OCI-LY1 (cell line): ENCODE results near the gene RELB.

Source experiments
- H2AFZ ChIP-seq: fragments of 200-600 bp; sonication (generic), shearing (Covaris generic); 2 replicates; pipeline ENCODE4 v1.6.0; 2014; ENCODE audit warnings: antibody characterized with exemption, mild to moderate bottlenecking, low read length
- H3F3A ChIP-seq: fragments of 200-600 bp; sonication (generic), shearing (Covaris generic); 2 replicates; pipeline ENCODE4 v1.6.0; 2014; ENCODE audit warnings: mild to moderate bottlenecking, antibody characterized with exemption, low read length, moderate library complexity; ENCODE audit not compliant: insufficient read depth
- H3K27ac ChIP-seq: fragments of 200-600 bp; sonication (generic); 2 replicates; pipeline ENCODE4 v1.5.1; 2014; ENCODE audit warnings: low read length, mixed run types, mild to moderate bottlenecking, low read depth; ENCODE audit not compliant: poor library complexity, severe bottlenecking
- H3K27me3 ChIP-seq: fragments of 200-600 bp; sonication (generic); 2 replicates; pipeline ENCODE4 v1.6.0; 2014; ENCODE audit warnings: antibody characterized with exemption, mild to moderate bottlenecking, low read length, moderate library complexity; ENCODE audit not compliant: insufficient read depth
- H3K36me3 ChIP-seq: fragments of 200-600 bp; sonication (generic); 2 replicates; pipeline ENCODE4 v1.6.1; 2014; ENCODE audit warnings: mild to moderate bottlenecking, antibody characterized with exemption, low read length, moderate library complexity, mixed read lengths; ENCODE audit not compliant: insufficient read depth
- H3K4me1 ChIP-seq: fragments of 200-600 bp; sonication (generic); 2 replicates; pipeline ENCODE4 v1.5.1; 2014; ENCODE audit warnings: mild to moderate bottlenecking, low read length, moderate library complexity; ENCODE audit not compliant: insufficient read depth, severe bottlenecking
- H3K4me2 ChIP-seq: fragments of 200-600 bp; sonication (generic), shearing (Covaris generic); 2 replicates; pipeline ENCODE4 v1.6.1; 2014; ENCODE audit warnings: low read length
- H3K4me3 ChIP-seq: fragments of 200-600 bp; sonication (generic); 2 replicates; pipeline ENCODE4 v1.5.1; 2014; ENCODE audit warnings: low read length, low read depth, mild to moderate bottlenecking, mixed read lengths; ENCODE audit not compliant: poor library complexity, severe bottlenecking
- H3K79me2 ChIP-seq: fragments of 200-600 bp; shearing (Covaris generic); 2 replicates; pipeline ENCODE4 v1.6.1; 2016; ENCODE audit warnings: mixed run types, low read length, mixed read lengths; ENCODE audit not compliant: insufficient read depth
- H3K9ac ChIP-seq: fragments of 200-600 bp; sonication (generic), shearing (Covaris generic); 2 replicates; pipeline ENCODE4 v1.6.1; 2014; ENCODE audit warnings: mild to moderate bottlenecking, low read length, mixed read lengths
- H3K9me2 ChIP-seq: fragments of 200-600 bp; sonication (generic), shearing (Covaris generic); 2 replicates; pipeline ENCODE4 v1.6.1; 2014; ENCODE audit warnings: low read depth, mild to moderate bottlenecking, low read length, mixed read lengths
- H3K9me3 ChIP-seq: fragments of 200-600 bp; shearing (Covaris generic); 2 replicates; pipeline ENCODE4 v1.6.1; 2014; ENCODE audit warnings: low read length, mixed read lengths
- H4K20me1 ChIP-seq: fragments of 200-600 bp; sonication (generic), shearing (Covaris generic); 2 replicates; pipeline ENCODE4 v1.6.0; 2016; ENCODE audit warnings: mild to moderate bottlenecking, low read length; ENCODE audit not compliant: insufficient read depth
- EZH2 ChIP-seq: fragments of 200-600 bp; sonication (generic), shearing (Covaris generic); IDR thresholded peaks from 2 replicates; pipeline ENCODE4 v1.8.0; 2017; ENCODE audit warnings: borderline replicate concordance, mixed run types, mild to moderate bottlenecking, antibody characterized with exemption, low read length, moderate library complexity, mixed read lengths
- TF ChIP-seq, protein P1 (sequence below): fragments of 200-600 bp; sonication (generic), shearing (Covaris generic); IDR thresholded peaks from 2 replicates; pipeline ENCODE4 v1.5.1; 2017; ENCODE audit warnings: mild to moderate bottlenecking, antibody characterized with exemption, low read length, moderate library complexity, mixed read lengths

The RELB gene

DNA sequence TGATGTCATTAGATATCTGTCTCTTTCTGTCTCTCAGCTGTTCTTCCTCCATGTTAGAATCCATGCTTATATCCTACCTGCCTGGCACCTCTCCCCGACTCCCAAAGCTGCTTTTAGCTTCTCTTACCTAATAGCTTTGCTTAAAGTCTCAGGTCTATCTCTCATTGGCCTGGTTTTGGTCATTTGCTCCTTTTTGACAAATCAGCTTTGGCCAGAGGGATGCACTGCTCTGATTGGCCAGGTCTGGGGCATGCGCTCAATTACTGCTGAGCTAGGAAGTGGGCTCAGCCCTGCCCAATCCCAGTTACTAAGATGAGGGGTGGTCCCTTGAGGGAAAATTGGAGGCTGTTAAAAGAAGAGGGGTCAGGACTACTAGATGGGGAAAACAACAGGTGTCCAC, 26.1 kb downstream of the RELB start:
- Histone ChIP-seq H3K9ac (no peak overlapping the region), H4K20me1 (no peaks in the 10 kb centered on the region), H3K79me2 (no peaks in the 10 kb centered on the region), H2AFZ (no peak overlapping the region), H3F3A (no peaks in the 10 kb centered on the region), H3K4me1 (no peaks in the 10 kb centered on the region), H3K27me3 (no peaks in the 10 kb centered on the region), H3K27ac (no peak overlapping the region), H3K4me3 (no peak overlapping the region), H3K4me2 (no peak overlapping the region), H3K9me2 (no peaks in the 10 kb centered on the region), H3K9me3 (no peaks in the 10 kb centered on the region), H3K36me3 (peaks cover 59% of the 10 kb centered on the region)
- TF ChIP-seq, protein P1, sequence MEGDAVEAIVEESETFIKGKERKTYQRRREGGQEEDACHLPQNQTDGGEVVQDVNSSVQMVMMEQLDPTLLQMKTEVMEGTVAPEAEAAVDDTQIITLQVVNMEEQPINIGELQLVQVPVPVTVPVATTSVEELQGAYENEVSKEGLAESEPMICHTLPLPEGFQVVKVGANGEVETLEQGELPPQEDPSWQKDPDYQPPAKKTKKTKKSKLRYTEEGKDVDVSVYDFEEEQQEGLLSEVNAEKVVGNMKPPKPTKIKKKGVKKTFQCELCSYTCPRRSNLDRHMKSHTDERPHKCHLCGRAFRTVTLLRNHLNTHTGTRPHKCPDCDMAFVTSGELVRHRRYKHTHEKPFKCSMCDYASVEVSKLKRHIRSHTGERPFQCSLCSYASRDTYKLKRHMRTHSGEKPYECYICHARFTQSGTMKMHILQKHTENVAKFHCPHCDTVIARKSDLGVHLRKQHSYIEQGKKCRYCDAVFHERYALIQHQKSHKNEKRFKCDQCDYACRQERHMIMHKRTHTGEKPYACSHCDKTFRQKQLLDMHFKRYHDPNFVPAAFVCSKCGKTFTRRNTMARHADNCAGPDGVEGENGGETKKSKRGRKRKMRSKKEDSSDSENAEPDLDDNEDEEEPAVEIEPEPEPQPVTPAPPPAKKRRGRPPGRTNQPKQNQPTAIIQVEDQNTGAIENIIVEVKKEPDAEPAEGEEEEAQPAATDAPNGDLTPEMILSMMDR, result no peak
- no peak for TF ChIP-seq EZH2

DNA sequence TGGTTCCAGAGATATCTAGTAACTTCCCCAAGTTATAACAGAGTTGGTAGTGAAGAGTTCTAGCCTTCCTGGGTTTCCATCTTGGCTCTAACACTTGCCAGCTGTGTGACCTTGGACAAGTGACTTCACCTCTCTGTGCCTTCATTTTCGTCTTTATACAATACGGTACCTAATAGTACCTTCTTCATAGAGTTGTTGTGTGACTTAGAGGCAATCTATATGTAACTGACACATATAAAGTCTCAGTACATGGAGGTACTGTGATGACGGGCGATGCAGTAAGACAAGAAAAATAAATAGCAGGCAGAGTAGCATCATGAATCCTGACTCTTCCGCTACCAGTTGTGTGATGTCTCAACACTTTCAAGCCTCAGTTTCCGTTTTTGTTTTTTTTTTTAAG, 29.6 kb downstream of the RELB start:
- no peaks in the 10 kb centered on the region for H3K9me3 ChIP-seq
- no peak overlapping the region for H2AFZ ChIP-seq
- no peaks in the 10 kb centered on the region for H3K27me3 ChIP-seq
- no peaks in the 10 kb centered on the region for H3K79me2 ChIP-seq
- H4K20me1 ChIP-seq, result no peaks in the 10 kb centered on the region
- TF ChIP-seq EZH2, result no peak
- TF ChIP-seq, protein P1, result no peak
- H3F3A ChIP-seq, result no peaks in the 10 kb centered on the region
- no peaks in the 10 kb centered on the region for H3K9me2 ChIP-seq
- no peaks in the 10 kb centered on the region for H3K4me1 ChIP-seq
- peaks cover 72% of the 10 kb centered on the region for H3K36me3 ChIP-seq
- no peak overlapping the region for H3K27ac ChIP-seq
- H3K9ac ChIP-seq, result no peak overlapping the region
- H3K4me2 ChIP-seq, result no peak overlapping the region
- no peak overlapping the region for H3K4me3 ChIP-seq

DNA sequence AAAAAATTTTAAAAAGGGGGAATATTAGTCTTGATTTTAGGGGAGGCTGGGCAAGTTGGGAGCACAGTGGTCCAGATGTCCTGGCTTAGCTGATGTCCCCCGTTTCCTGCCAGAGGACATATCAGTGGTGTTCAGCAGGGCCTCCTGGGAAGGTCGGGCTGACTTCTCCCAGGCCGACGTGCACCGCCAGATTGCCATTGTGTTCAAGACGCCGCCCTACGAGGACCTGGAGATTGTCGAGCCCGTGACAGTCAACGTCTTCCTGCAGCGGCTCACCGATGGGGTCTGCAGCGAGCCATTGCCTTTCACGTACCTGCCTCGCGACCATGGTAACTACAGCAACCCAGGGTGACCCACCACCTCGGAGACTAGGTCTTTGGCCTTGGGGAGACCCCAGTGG, 31.2 kb downstream of the RELB start:
- Histone ChIP-seq H4K20me1 (no peaks in the 10 kb centered on the region), H3K36me3 (peaks cover 81% of the 10 kb centered on the region), H3K9me2 (no peaks in the 10 kb centered on the region), H3K79me2 (no peaks in the 10 kb centered on the region), H3K27ac (no peak overlapping the region), H3F3A (no peaks in the 10 kb centered on the region), H2AFZ (no peak overlapping the region), H3K9ac (no peak overlapping the region), H3K9me3 (no peaks in the 10 kb centered on the region), H3K4me2 (no peak overlapping the region), H3K27me3 (no peaks in the 10 kb centered on the region), H3K4me1 (no peaks in the 10 kb centered on the region), H3K4me3 (no peak overlapping the region)
- TF ChIP-seq EZH2, result no peak
- TF ChIP-seq, protein P1, result no peak
